Activated T-helper 1 cell treated with anti-CD3 and anti-CD28 coated beads, Interleukin-2, amount 50 U/mL, for 16 hours (primary cell): Measurements from ENCODE around the gene ZYX.
A peak's percentile ranks its signal among the peaks of the same experiment; 100 is the strongest.

Experiments
- DNase-seq, 2 donors: peaks; one replicate each; pipeline ENCODE4 v3.0.0-alpha.2; 2020; ENCODE audit warnings: low read depth in 1 of 2, low spot score in 1 of 2

Gene ZYX, protein sequence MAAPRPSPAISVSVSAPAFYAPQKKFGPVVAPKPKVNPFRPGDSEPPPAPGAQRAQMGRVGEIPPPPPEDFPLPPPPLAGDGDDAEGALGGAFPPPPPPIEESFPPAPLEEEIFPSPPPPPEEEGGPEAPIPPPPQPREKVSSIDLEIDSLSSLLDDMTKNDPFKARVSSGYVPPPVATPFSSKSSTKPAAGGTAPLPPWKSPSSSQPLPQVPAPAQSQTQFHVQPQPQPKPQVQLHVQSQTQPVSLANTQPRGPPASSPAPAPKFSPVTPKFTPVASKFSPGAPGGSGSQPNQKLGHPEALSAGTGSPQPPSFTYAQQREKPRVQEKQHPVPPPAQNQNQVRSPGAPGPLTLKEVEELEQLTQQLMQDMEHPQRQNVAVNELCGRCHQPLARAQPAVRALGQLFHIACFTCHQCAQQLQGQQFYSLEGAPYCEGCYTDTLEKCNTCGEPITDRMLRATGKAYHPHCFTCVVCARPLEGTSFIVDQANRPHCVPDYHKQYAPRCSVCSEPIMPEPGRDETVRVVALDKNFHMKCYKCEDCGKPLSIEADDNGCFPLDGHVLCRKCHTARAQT

DNA sequence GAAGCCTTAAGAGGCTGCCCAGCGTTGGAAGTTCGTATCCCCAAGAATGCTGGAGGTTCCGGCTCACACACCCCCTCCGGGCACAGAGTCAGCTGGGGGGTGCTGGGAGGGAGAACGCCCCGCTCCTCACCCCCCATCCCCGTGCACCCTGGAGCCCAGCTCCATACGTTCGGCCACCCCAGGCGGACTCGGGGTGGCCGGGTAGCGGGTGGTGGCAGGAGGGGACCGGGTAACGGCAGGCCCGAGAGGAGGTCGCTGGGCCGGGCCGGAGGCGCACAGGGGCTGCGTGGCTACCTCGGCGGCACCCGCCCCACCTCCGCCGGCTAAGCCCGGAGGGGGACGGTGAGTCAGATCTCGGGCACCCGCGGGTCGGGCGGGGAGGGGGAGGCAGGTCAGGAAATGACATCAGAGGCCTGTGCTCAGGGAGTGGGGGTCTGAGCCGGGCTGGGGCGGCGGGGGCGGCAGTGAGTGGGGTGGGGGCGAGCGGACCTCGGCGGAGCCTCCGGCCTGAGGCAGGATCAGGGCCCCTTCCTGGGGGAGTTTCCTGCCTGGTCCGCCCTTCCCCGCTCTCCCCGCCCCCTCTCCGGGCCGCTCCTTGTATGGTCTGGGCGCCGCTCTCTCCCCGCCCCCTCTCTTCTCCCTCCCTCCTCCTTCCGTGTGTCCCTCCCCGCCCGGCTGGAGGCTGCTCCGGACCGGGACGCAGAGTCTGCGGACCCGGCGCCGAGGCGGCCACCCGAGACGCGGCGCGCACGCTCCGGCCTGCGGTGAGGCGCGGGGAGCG, at the start of gene ZYX:
Gene ZYX (plus strand): TSS at position 700 of the 781 bp plus-strand sequence. CDS start 227 bp downstream, outside the sequence.
- peak; percentile 65 to 80 for DNase-seq

DNA sequence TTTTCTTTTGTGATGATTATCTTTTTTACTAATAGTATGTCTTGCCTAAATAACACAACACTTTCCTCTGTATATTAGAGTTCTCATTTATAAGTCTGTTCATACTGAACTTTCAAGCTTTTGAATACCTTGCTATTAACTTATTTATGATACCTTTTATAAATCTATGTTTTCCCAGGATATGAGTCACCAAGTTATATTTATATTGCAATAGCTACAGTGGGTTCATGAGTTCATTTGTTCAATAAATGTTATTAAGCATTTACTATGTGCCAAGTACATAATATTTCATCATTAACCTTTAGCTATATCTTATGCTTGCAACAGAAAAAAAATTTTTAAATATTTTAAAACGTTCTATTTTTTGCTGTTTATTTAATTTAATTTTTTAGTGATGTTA, 46.9 kb upstream of the ZYX start:
- DNase-seq = no peak

GRCh38 chr7:143337216-143337615, 43.9 kb upstream of the ZYX start:
- DNase-seq = no peak

GRCh38 chr7:143341842-143342241, 39.3 kb upstream of the ZYX start:
- no peak for DNase-seq

DNA sequence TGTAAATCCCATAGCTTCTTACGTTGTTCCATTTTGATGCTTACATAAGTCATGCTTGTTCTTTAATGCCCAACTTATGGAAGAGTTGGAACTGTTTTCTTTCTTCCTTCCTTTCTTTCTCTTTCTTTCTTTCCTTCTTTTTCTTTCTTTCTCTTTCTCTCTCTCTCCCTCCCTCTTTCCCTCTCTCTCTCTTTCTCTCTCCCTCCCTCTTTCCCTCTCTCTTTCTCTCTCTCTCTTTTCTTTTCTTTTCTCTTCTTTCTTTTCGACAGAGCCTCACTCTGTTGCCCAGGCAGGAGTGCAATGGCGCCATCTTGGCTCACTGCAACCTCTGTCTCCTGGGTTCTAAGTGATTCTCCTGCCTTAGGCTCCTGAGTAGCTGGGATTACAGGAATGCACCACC, 37.5 kb upstream of the ZYX start:
- DNase-seq = no peak

DNA sequence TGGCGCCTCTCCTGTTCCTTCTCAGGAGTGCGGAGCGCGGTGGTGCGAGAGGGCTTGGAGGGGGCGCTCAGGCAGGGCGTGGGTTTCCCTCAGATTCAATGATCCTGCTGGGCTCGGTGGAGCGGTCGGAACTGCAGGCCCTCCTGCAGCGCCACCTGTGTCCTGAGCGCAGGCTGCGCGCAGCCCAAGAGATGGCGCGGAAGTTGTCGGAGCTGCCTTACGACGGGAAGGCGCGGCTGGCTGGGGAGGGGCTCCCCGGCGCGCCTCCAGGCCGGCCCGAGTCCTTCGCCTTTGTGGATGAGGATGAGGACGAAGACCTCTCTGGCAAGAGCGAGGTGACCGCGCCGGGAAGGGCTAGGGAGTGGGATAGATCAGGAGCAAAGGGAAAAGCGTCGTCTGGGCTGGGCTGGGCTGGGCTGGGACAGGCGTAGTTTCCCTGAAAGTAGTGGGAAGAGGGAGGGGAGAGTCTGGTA, 35.7 kb upstream of the ZYX start:
- DNase-seq = peak; percentile 38 to 49

DNA sequence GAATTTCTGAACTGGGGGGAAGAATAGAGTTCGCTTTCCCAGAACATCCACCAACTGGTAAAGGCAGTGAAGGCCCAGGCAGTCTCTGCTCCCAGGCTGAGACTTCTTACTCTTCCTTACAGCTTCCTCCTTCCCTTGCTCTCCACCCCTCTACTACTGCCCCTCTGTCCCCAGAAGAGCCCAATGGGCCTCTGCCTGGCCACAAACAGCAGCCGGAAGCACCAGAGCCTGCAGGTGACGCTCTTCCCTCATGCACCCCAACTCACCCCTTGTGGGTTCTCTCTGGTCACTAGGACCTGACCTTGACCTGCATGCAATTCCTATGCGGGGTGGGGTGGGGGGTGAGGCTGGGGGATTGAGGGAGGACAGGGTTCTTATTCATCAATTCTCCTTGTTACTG, 35.1 kb upstream of the ZYX start:
- DNase-seq = no peak

- no peak for DNase-seq
Measured at GRCh38 chr7:143347950-143348349, 33.2 kb upstream of the ZYX start.

- DNase-seq = no peak
Measured at GRCh38 chr7:143351060-143351459, 30.1 kb upstream of the ZYX start.

- DNase-seq = no peak
Measured at GRCh38 chr7:143351574-143351973, 29.6 kb upstream of the ZYX start.

GRCh38 chr7:143352531-143353002, 28.6 kb upstream of the ZYX start:
- no peak for DNase-seq

DNA sequence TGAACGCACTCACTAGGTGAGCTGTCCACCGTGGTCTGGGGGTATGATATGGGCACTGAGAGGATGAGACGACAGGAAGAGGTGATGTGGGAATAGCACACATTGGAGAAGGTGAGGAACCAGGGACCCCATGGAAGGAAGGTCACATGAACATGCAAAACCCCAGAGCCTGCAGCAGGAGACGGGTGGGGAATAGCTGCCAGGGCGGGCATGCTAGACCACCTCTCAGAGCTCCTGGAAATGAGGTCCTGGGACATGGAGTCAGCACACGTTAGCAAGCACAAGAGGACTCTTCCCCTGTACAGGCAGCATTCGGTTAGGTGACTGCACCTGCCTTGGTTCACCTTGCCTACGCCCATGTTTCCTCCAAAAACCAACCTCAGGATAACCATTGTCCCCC, 26.8 kb upstream of the ZYX start:
- DNase-seq = no peak

DNA sequence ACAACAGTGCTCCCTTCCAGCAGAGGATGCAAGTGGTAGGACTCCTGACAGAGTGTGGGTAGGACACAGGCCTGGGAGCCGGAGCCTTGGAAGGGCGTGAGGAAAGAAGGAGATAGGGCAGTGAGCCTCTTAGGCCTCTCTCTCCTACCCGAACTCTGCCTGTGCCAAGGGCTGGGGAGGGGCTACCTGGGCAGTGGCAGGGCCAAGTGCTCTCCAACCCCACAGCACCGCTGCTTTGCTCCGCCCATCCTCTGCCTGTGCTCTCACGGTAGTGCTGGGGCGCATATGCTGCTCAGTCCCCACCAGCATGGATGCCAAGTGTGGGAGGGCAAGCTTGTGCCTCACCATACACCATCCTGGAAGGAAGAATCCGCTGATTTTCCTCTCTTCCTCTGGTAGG, 26.2 kb upstream of the ZYX start:
- no peak for DNase-seq

DNA sequence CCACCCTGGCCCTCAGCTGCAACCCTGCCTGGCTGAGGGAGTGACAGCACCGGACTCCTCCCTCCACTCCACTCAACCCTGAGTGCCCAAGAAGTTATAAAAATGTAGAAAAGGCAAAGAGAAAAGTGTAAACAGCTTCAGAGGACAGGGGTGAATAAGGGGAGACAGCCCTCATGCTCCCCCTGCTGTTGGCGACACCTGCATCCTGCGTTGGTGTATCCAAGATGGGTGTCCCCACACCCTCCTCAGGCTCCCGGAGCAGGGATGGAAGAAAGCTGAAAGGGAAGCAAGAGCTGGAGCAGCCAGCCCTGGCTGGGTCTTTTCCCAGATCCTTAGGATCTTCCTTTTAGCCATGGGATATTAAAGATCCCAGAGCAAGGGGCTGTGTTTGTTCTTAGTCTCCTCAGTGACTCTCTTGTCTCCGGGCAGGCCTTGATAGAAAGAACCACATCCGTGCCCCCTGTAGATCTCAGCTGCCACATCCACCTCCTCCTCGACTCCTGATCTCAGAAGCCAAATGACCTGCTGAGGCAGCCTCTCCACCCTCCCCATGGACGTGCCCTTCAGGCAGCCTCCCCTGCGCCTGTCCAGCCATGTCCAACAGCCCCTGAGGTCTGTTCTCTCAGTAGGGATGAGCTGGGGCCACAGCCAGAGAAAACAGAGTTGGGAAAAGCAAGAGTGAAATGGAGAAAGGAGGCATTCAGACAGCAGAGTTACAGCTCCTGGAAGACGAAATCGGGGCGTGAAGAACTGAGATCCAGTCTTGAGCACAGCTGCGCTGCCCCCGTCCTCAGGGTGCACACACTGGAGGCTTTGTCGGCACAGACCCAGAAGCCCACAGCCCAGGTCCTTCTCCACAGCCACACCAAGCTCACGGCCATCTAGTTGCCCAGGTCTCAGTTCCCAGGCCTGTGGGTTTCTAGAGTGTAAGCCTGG, 25.4 kb upstream of the ZYX start:
- DNase-seq = no peak

GRCh38 chr7:143356414-143357050, 24.6 kb upstream of the ZYX start:
- no peak for DNase-seq

DNA sequence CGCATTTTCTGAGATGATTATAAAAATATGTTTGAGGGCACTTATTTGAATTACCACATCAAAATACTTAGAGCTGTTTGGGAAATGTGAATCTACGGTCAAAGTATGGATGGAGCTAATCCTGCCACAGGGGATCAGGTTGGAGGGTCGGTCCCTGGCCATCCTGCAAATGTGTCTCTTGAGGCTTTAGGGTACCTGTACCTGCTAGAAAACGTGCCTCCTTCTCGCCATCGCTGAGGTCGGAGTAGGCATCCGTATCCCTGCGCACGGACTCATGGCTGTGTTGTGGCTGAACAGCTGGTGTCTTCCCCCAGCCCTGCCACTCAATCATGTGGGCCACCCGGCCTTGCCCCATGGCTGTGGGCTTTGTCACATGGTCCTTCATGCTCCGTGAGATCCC, 22.5 kb upstream of the ZYX start:
- no peak for DNase-seq

DNA sequence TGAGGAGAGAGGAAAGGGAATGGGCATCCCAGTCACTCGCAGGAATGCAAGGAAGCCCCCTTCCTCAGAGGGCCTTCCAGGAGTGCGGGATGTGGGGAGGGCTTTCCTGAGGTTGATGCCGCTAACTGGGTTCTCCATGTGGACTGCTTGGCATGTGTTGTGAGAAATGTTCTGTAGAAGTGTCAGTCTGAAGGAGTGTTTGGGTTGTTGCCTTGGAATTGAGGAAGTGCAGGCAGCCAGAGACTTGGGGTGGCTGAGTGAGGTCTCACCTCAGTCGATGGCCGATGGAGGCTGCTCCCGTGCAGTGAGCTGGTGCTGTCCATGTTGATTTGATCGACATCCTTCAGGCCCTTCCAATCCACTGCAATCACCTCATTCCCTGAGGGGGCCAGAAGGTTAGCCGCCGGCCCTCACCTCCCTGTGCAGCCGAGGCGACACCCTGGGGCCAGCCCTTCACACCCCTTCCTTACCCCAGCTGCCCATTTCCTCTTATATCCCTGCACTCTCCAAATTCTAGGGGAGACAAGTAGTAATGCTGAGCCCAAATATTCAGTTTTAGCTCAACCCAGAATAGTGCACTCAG, 21.3 kb upstream of the ZYX start:
- DNase-seq = no peak

DNA sequence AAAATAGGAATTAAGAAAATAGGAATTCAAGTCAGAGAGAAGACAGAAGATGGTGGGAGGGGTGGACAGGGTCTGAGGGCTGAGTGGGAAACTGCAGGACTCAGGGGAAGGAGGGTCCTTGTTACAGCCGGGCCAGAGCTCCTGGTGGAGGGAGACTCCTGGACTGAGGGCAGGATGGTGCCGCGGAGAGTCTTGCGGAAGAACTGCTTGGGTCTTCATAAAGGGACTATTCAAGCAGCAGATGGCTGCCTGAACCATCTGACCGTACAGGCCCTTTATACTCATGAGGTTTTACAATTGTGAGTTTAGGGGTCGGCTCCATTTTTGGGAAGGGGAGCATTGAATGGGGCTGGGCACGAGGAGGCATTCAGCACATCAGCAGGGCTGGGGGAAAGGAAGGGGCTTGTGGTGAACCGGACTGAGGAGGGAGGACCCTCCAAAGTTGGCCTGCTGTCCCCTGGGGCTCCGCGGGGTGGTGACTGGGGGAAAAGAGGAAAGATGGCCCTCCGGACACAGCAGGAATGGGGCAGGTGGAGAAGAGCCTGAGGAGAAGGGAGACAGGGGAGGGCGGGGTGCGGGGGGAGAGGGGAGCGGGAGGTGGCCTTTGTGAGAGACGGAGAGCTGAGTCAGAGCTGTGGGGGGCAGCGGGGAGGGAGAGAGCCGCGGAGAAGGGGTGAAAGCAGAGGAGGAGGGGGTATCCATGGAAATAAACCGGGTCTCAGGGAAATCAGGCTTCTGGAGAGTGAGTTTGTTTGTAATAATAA, 20.2 kb upstream of the ZYX start:
- no peak for DNase-seq

DNA sequence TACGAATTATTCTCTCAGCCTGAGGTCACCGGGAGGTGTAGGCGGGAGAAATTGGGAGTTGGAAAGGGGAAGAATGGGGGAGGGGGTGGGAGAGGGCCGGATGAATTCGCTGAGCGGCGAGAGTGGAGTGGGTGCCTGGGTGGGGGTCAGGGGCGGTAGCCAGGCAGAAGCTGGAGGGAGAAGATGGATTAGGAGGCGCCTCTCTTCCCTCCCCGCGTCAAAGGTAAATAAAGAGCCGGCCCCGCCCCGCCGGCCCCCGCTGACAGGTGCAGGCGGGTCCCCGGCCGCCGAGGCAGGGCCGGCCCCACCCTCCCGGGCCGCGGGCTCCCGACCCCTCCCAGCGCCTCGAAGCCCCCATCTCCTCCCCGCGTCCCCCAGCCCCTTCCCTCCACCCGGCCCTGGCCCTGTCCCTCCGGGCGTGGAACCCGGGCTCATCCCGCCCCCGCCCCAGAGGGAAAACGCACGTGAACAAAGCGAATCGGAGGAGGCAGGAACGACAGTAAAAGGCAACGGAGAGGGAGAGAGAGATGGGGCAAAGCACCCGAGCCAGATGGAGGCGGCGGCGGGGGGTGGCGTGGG, 19.5 kb upstream of the ZYX start:
- no peak for DNase-seq
